Calu3 (cell line): ENCODE measurements around the gene PANX1. TPM values are rescaled to one million over a fixed set of nuclear protein-coding genes. Genes with fewer than 3 reads are reported as not detected.

Experiments used
- BruUV-seq: library from RNA; stranded (reverse); fragments of 400-500 nt; replicated peaks from 2 replicates; lab custom pipeline; 2021; lab: Mats Ljungman, UMichigan
- CTCF ChIA-PET: fragments of 300-600 bp; sonication (Branson Sonifier 250); formaldehyde crosslinking; loops from one replicate; lab custom pipeline; 2022; ENCODE audit warnings: antibody characterized with exemption; lab: Charles Lee
- DNase-seq: peaks from one replicate; pipeline ENCODE4 v3.0.0; 2022
- H3K27ac Mint-ChIP-seq: one replicate; pipeline ENCODE4 v1.8.0; 2022; ENCODE audit warnings: mixed read lengths; ENCODE audit not compliant: unreplicated experiment
- H3K27me3 Mint-ChIP-seq: one replicate; pipeline ENCODE4 v1.8.0; 2022; ENCODE audit warnings: mixed read lengths; ENCODE audit not compliant: unreplicated experiment
- H3K36me3 Mint-ChIP-seq: one replicate; pipeline ENCODE4 v1.8.0; 2022; ENCODE audit warnings: mild to moderate bottlenecking, moderate library complexity, mixed read lengths; ENCODE audit not compliant: insufficient read depth, unreplicated experiment
- H3K4me1 Mint-ChIP-seq: one replicate; pipeline ENCODE4 v1.8.0; 2022; ENCODE audit warnings: mild to moderate bottlenecking, low read depth, mixed read lengths; ENCODE audit not compliant: unreplicated experiment
- H3K4me3 Mint-ChIP-seq: one replicate; pipeline ENCODE4 v1.8.0; 2022; ENCODE audit warnings: mild to moderate bottlenecking, low read depth, moderate library complexity, mixed read lengths; ENCODE audit not compliant: unreplicated experiment
- H3K9me3 Mint-ChIP-seq: one replicate; pipeline ENCODE4 v1.8.0; 2022; ENCODE audit warnings: low read depth, mixed read lengths; ENCODE audit not compliant: unreplicated experiment
- intact Hi-C: fragments of 100-400 bp; cut with micrococcal nuclease; formaldehyde crosslinking; loops from one replicate; pipeline ENCODE4 v1.10.0; 2022; ENCODE audit not compliant: unreplicated experiment
- total RNA-seq: library from RNA; stranded (reverse); gene quantifications from 2 replicates; pipeline ENCODE4 v1.2.3, GENCODE V29; 2022
- TF ChIP-seq, protein P1 (sequence below): fragments of 200-600 bp; IDR thresholded peaks from one replicate; pipeline ENCODE4 v1.8.0; 2022; ENCODE audit warnings: antibody characterized with exemption; ENCODE audit not compliant: unreplicated experiment

PANX1 gene
- total RNA-seq, 1 experiment from 2014 or later, result 20.2 TPM

DNA sequence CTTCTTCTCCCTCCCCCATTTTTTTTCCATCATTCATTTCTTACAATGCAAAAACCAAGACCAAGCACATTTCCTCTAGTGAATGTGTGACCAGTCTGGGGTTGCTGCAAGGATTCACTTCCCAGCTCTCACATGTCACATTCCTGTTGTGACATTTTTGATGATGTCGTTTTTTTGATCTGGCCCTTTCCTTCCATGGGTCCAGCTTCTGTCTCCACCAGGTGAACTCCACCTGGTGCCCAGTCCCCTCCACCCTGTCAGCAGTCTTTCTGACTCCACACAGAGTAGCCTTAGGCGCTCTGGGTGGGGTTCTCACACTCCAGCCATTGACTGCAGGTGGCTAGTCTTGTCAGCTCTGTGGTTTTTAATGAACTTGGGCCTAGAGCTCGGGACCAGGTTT lies 15.6 kb downstream of the PANX1 start:
- no peaks in the 10 kb centered on the region for H3K9me3 Mint-ChIP-seq
- no peak overlapping the region for H3K27ac Mint-ChIP-seq
- no peaks in the 10 kb centered on the region for H3K36me3 Mint-ChIP-seq
- intact Hi-C loops, result no loop called here
- H3K4me1 Mint-ChIP-seq, result peaks cover 35% of the 10 kb centered on the region
- DNase-seq, result no peak
- TF ChIP-seq, protein P1, sequence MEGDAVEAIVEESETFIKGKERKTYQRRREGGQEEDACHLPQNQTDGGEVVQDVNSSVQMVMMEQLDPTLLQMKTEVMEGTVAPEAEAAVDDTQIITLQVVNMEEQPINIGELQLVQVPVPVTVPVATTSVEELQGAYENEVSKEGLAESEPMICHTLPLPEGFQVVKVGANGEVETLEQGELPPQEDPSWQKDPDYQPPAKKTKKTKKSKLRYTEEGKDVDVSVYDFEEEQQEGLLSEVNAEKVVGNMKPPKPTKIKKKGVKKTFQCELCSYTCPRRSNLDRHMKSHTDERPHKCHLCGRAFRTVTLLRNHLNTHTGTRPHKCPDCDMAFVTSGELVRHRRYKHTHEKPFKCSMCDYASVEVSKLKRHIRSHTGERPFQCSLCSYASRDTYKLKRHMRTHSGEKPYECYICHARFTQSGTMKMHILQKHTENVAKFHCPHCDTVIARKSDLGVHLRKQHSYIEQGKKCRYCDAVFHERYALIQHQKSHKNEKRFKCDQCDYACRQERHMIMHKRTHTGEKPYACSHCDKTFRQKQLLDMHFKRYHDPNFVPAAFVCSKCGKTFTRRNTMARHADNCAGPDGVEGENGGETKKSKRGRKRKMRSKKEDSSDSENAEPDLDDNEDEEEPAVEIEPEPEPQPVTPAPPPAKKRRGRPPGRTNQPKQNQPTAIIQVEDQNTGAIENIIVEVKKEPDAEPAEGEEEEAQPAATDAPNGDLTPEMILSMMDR, result no peak
- CTCF ChIA-PET, result no interaction called here
- BruUV-seq, result no TSS peak
- H3K27me3 Mint-ChIP-seq, result no peaks in the 10 kb centered on the region
- no peak overlapping the region for H3K4me3 Mint-ChIP-seq

- BruUV-seq, result no TSS peak
- CTCF ChIA-PET, result no interaction called here
- H3K4me1 Mint-ChIP-seq, result peaks cover 39% of the 10 kb centered on the region
Observed at GRCh38 chr11:94144664-94145063, 16.0 kb downstream of the PANX1 start.

DNA sequence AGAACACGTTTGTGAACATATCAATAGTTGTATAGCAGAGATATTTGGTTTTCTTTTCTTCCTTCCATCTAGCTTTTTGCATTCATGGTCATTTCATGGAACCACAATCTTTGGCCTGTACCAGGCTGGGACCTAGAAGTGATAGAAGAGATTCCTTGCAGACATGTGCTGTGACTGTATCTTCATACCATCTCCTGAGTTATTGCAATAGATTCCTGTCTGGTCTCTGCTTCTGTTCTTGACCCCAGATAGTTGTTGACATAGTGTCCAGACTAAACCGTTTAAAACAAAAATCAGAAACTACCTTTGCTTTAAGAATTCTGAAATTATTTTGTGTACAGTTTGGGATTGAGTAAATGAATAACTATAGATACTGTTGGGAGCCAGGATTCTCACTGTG lies 16.8 kb downstream of the PANX1 start:
- Mint-ChIP-seq H3K27ac (no peak overlapping the region), H3K9me3 (no peaks in the 10 kb centered on the region), H3K27me3 (no peaks in the 10 kb centered on the region), H3K36me3 (no peaks in the 10 kb centered on the region), H3K4me3 (no peak overlapping the region), H3K4me1 (peaks cover 47% of the 10 kb centered on the region)
- intact Hi-C loops, result no loop called here
- CTCF ChIA-PET, result no interaction called here
- TF ChIP-seq, protein P1, result no peak
- no peak for DNase-seq
- no TSS peak for BruUV-seq

More at GRCh38 chr11:94144664-94145063, 16.0 kb downstream of the PANX1 start:
- H3K36me3 Mint-ChIP-seq, result no peaks in the 10 kb centered on the region
- H3K4me3 Mint-ChIP-seq, result no peak overlapping the region
- no peaks in the 10 kb centered on the region for H3K9me3 Mint-ChIP-seq
- no peaks in the 10 kb centered on the region for H3K27me3 Mint-ChIP-seq
- intact Hi-C loops, result no loop called here
- TF ChIP-seq, protein P1, result no peak
- no peak overlapping the region for H3K27ac Mint-ChIP-seq
- DNase-seq, result no peak

GRCh38 chr11:94145916-94146315 lies 17.3 kb downstream of the PANX1 start:
- no peak overlapping the region for H3K4me3 Mint-ChIP-seq
- DNase-seq, result no peak
- H3K4me1 Mint-ChIP-seq, result peaks cover 52% of the 10 kb centered on the region
- intact Hi-C loops, result no loop called here
- no peaks in the 10 kb centered on the region for H3K9me3 Mint-ChIP-seq
- H3K27ac Mint-ChIP-seq, result no peak overlapping the region
- H3K27me3 Mint-ChIP-seq, result no peaks in the 10 kb centered on the region
- CTCF ChIA-PET, result no interaction called here
- no peaks in the 10 kb centered on the region for H3K36me3 Mint-ChIP-seq
- no TSS peak for BruUV-seq
- TF ChIP-seq, protein P1, result no peak
